A673 (cell line): Measurements from ENCODE around the gene MTM1. TPM values are rescaled to one million over a fixed set of nuclear protein-coding genes. Genes with fewer than 3 reads are reported as not detected.

Source experiments
- BruUV-seq: library from RNA; stranded (reverse); fragments of 400-500 nt; replicated peaks from 2 replicates; lab custom pipeline; 2021; lab: Mats Ljungman, UMichigan
- CTCF ChIA-PET: fragments of 300-600 bp; sonication (Branson Sonifier 250); formaldehyde crosslinking; loops from one replicate; lab custom pipeline; 2022; ENCODE audit warnings: antibody characterized with exemption; lab: Charles Lee
- POLR2A ChIA-PET: fragments of 300-600 bp; sonication (Branson Sonifier 250); formaldehyde crosslinking; loops from one replicate; lab custom pipeline; 2022; ENCODE audit warnings: antibody characterized with exemption; ENCODE audit not compliant: low non-redundant PET; lab: Charles Lee
- DNase-seq: peaks from one replicate; pipeline ENCODE4 v3.0.0-alpha.2; 2015; ENCODE audit warnings: low spot score
- H3K27ac ChIP-seq: fragments of 200-600 bp; sonication (generic); 2 replicates; pipeline ENCODE4 v1.5.1; 2016; ENCODE audit warnings: mixed run types, low read depth, mild to moderate bottlenecking, mixed read lengths, antibody characterized with exemption, low read length; ENCODE audit not compliant: poor library complexity, severe bottlenecking
- H3K27me3 ChIP-seq: fragments of 200-600 bp; sonication (generic); replicated peaks from 2 replicates; pipeline ENCODE4 v1.6.1; 2017; ENCODE audit warnings: mixed run types, low read depth, mild to moderate bottlenecking, mixed read lengths, antibody characterized with exemption, low read length; ENCODE audit not compliant: insufficient read depth, poor library complexity
- H3K36me3 ChIP-seq: fragments of 200-600 bp; sonication (generic); 2 replicates; pipeline ENCODE4 v1.6.1; 2016; ENCODE audit warnings: mixed run types, mild to moderate bottlenecking, mixed read lengths, antibody characterized with exemption, low read length; ENCODE audit not compliant: insufficient read depth, poor library complexity, severe bottlenecking
- H3K4me1 ChIP-seq: fragments of 200-600 bp; sonication (generic); 2 replicates; pipeline ENCODE4 v1.6.1; 2017; ENCODE audit warnings: mixed run types, mild to moderate bottlenecking, mixed read lengths, antibody characterized with exemption, low read length; ENCODE audit not compliant: insufficient read depth, poor library complexity, severe bottlenecking
- H3K4me3 ChIP-seq: fragments of 200-600 bp; sonication (generic); 2 replicates; pipeline ENCODE4 v1.5.1; 2016; ENCODE audit warnings: low read depth, mixed run types, mild to moderate bottlenecking, mixed read lengths, low read length; ENCODE audit not compliant: poor library complexity, severe bottlenecking
- H3K9me3 ChIP-seq: fragments of 200-600 bp; sonication (generic); 2 replicates; pipeline ENCODE4 v1.6.1; 2016; ENCODE audit warnings: mixed run types, low read depth, mild to moderate bottlenecking, mixed read lengths, antibody characterized with exemption, low read length; ENCODE audit not compliant: poor library complexity, severe bottlenecking
- EZH2 ChIP-seq: fragments of 200-600 bp; sonication (generic); IDR thresholded peaks from 2 replicates; pipeline ENCODE4 v1.6.1; 2017; ENCODE audit warnings: borderline replicate concordance, low read depth, mild to moderate bottlenecking, mixed read lengths, antibody characterized with exemption, low read length; ENCODE audit not compliant: poor library complexity, severe bottlenecking
- intact Hi-C: fragments of 100-400 bp; cut with micrococcal nuclease; formaldehyde crosslinking; loops from one replicate; pipeline ENCODE4 v1.10.0; 2022; ENCODE audit not compliant: unreplicated experiment
- total RNA-seq: library from RNA; stranded (reverse); gene quantifications from 2 replicates; pipeline ENCODE4 v1.2.3, GENCODE V29; 2021
- TF ChIP-seq, protein P1 (sequence below): fragments of 300-800, 200-600 bp; sonication (generic); conservative IDR thresholded peaks from 2 replicates; pipeline ENCODE4 v1.5.1; 2017; ENCODE audit warnings: low read depth, mild to moderate bottlenecking, antibody characterized with exemption, low read length, moderate library complexity, mixed read lengths

MTM1 gene
- total RNA-seq, 1 experiment from 2014 or later, result 7.1 TPM

- Histone ChIP-seq H3K27me3 (no peaks in the 10 kb centered on the region), H3K27ac (no peak overlapping the region), H3K36me3 (no peaks in the 10 kb centered on the region), H3K9me3 (no peaks in the 10 kb centered on the region), H3K4me1 (no peaks in the 10 kb centered on the region), H3K4me3 (no peak overlapping the region)
- no peak for DNase-seq
- intact Hi-C loops, result no loop called here
- ChIA-PET CTCF (no interaction called here), POLR2A (no interaction called here)
- no peak for TF ChIP-seq EZH2
- TF ChIP-seq, protein P1, sequence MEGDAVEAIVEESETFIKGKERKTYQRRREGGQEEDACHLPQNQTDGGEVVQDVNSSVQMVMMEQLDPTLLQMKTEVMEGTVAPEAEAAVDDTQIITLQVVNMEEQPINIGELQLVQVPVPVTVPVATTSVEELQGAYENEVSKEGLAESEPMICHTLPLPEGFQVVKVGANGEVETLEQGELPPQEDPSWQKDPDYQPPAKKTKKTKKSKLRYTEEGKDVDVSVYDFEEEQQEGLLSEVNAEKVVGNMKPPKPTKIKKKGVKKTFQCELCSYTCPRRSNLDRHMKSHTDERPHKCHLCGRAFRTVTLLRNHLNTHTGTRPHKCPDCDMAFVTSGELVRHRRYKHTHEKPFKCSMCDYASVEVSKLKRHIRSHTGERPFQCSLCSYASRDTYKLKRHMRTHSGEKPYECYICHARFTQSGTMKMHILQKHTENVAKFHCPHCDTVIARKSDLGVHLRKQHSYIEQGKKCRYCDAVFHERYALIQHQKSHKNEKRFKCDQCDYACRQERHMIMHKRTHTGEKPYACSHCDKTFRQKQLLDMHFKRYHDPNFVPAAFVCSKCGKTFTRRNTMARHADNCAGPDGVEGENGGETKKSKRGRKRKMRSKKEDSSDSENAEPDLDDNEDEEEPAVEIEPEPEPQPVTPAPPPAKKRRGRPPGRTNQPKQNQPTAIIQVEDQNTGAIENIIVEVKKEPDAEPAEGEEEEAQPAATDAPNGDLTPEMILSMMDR, result no peak
- no TSS peak for BruUV-seq
These were observed 20.9 kb upstream of the MTM1 start for GRCh38 chrX:150547375-150548115.

GRCh38 chrX:150548251-150548650, 20.2 kb upstream of the MTM1 start:
- DNase-seq, result no peak
- Histone ChIP-seq H3K27ac (no peak overlapping the region), H3K4me1 (no peaks in the 10 kb centered on the region), H3K27me3 (no peaks in the 10 kb centered on the region), H3K4me3 (no peak overlapping the region), H3K36me3 (no peaks in the 10 kb centered on the region), H3K9me3 (no peaks in the 10 kb centered on the region)
- no TSS peak for BruUV-seq
- intact Hi-C loops, result no loop called here
- ChIA-PET CTCF (no interaction called here), POLR2A (no interaction called here)
- TF ChIP-seq EZH2, result no peak
- TF ChIP-seq, protein P1, result no peak

- no peak overlapping the region for H3K4me3 ChIP-seq
- H3K27me3 ChIP-seq, result no peaks in the 10 kb centered on the region
- no peak overlapping the region for H3K27ac ChIP-seq
- no peaks in the 10 kb centered on the region for H3K9me3 ChIP-seq
- no peaks in the 10 kb centered on the region for H3K36me3 ChIP-seq
- intact Hi-C loops, result no loop called here
- no peak for TF ChIP-seq EZH2
- TF ChIP-seq, protein P1, result no peak
- ChIA-PET POLR2A (no interaction called here), CTCF (no interaction called here)
- no TSS peak for BruUV-seq
- DNase-seq, result no peak
- no peaks in the 10 kb centered on the region for H3K4me1 ChIP-seq
These were observed 19.7 kb upstream of the MTM1 start for GRCh38 chrX:150548684-150549083.
